ENCODE results near the gene VPS52.

DNA sequence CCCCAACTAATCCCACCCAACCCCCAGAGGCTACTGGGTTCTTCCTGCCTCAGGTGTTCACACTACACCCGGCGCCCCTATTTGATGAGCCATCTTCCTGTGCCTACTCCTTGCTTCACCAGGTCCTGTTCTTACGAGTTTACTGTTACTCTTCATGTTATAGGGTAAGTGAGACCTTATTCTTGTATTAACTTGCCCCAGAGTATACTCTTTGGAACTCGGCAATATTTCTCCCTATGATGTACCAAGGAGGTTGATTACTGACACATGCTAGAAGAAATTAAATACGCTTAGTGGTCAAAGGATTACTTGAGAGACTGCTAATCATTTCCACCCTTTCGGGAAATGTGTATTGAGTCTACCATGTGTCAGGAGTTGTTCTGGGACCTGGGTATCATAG is 54.4 kb downstream of the VPS52 start:
- TF ChIP-seq TEAD4 (IDR thresholded peaks at IDR 0.05) (no peak), TCF12 (IDR thresholded peaks at IDR 0.05; ENCODE audit: low read depth) (no peak)

Data from Ishikawa (cell line).